Ovary (tissue), 3 donors: ENCODE results near the gene ABHD12B.

Source experiments
- CTCF ChIP-seq, 3 donors: fragments of 450-650 bp in 2 of 3; fragments of 200-600 bp in 1 of 3; IDR thresholded peaks; one replicate each; pipeline versions ENCODE4 v1.5.1 to v1.8.0; 2016 to 2022; ENCODE audit warnings: antibody characterized with exemption in 3 of 3, mild to moderate bottlenecking in 1 of 3
- POLR2A ChIP-seq: fragments of 450-650 bp; IDR thresholded peaks from one replicate; pipeline ENCODE4 v1.6.1; 2017; ENCODE audit warnings: antibody characterized with exemption, mild to moderate bottlenecking, moderate library complexity
- donor health status: DM: no; HTN: no; CAD: no.

- TF ChIP-seq CTCF (IDR thresholded peaks at IDR 0.05) (no peak), POLR2A (no peak)
These were observed 40.7 kb upstream of the ABHD12B start, which contains the start of gene NIN for GRCh38 chr14:50830932-50831725.
